Fibroblast of lung (primary cell): ENCODE results near the gene KHDRBS1.

ENCODE experiments used
- EZH2 ChIP-seq: IDR thresholded peaks from 2 replicates; pipeline ENCODE4 v1.5.1; 2012; ENCODE audit warnings: low read length, control low read depth, mild to moderate bottlenecking; ENCODE audit errors: missing control alignments
- TF ChIP-seq, protein P1 (sequence below), 2 donors: IDR thresholded peaks in 1 of 2; conservative IDR thresholded peaks in 1 of 2; 1 replicate in 1 of 2; 2 replicates in 1 of 2; pipeline ENCODE4 v1.5.1; 2011 to 2012; ENCODE audit warnings: low read length in 2 of 2, control low read depth in 1 of 2, inconsistent platforms in 1 of 2, low read depth in 1 of 2, mild to moderate bottlenecking in 1 of 2

DNA sequence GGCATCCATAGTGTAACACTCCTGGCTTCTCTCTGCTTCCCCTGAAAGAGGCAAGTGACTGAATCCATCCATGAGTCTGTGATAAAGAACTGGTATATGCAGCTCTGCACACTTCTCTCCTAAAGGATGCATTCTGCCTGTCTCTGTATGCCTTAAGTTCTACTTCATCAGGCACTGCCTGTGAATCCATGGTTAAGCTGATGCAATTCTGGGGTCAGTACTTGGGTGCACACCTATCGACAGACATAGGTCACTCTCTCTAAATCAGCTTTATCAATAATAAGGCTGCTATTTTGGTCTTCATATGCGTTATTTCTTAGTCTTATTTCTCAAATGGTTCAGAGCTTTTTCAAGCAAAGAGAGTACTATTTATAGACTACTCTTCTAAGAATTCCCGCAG lies 42.8 kb upstream of the KHDRBS1 start:
- TF ChIP-seq EZH2, result no peak
- TF ChIP-seq, protein P1, sequence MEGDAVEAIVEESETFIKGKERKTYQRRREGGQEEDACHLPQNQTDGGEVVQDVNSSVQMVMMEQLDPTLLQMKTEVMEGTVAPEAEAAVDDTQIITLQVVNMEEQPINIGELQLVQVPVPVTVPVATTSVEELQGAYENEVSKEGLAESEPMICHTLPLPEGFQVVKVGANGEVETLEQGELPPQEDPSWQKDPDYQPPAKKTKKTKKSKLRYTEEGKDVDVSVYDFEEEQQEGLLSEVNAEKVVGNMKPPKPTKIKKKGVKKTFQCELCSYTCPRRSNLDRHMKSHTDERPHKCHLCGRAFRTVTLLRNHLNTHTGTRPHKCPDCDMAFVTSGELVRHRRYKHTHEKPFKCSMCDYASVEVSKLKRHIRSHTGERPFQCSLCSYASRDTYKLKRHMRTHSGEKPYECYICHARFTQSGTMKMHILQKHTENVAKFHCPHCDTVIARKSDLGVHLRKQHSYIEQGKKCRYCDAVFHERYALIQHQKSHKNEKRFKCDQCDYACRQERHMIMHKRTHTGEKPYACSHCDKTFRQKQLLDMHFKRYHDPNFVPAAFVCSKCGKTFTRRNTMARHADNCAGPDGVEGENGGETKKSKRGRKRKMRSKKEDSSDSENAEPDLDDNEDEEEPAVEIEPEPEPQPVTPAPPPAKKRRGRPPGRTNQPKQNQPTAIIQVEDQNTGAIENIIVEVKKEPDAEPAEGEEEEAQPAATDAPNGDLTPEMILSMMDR (conservative IDR thresholded peaks at IDR 0.05 in 1 of 2, IDR thresholded peaks at IDR 0.05 in 1 of 2; ENCODE audit: low read depth in 1 of 2, low read length in 2 of 2), result no peak
